CD4-positive, alpha-beta T cell treated with Interleukin-17A for 1 hour (primary cell): ENCODE results near the gene PEX3.
A peak's percentile ranks its signal among the peaks of the same experiment; 100 is the strongest.
"Not testable (repeated sequence)": the region's sequence is repeated elsewhere in the genome, so short reads cannot be mapped to it uniquely, and the experiment has no call there.

Experiments
- DNase-seq: peaks from one replicate; pipeline ENCODE4 v3.0.0-alpha.2; 2020

Gene PEX3

DNA sequence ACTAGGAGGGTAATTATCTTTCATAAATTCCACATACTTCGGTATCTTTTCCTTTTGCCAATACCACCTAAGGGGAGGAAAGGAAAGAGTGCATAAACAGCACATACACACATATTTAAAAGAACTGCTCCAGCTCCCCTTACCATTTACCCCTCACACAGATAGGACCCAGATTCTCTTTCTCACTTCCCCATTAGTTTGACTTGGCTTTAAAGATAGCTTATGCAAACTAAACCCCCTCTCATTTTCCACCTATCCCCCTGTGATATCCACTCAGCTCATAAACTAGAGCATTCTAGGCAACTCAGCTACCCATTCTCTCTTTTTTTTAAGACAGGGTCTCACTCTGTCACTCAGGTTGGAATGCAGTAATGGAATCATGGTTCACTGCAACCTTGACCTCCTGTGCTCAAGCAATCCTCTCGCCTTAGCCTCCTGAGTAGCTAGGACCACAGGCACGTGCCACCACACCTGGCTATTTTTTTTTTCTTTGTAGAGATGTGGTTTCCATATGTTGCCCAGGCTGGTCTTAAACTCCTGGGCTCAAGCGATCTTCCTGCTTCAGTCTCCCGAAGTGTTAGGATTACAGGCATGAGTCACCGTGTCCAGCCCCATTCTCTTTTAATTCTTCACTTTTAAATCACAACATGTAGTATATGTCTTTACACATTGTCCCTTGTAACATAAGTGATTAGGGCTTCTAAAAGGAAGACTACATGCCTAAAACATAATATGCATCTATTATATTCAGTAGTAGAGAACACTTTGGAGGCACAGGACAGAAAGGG is 56.9 kb downstream of the PEX3 start:
- DNase-seq: no peak

DNA sequence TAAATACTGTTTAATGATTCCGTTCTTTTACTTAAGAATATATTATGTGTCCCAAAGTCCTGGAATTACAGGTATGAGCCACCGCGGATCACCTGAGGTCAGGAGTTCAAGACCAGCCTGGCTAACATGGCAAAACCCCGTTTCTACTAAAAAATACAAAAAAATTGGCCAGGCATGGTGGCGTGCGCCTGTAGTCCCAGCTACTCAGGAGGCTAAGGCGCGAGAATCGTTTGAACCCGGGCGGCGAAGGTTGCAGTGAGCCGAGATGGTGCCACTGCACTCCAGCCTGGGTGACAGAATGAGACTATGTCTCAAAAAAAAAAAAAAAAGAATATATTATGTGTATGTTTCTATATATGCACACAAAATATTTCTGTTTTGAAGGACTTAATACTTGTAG is 59.7 kb downstream of the PEX3 start:
- not testable (repeated sequence) for DNase-seq

DNA sequence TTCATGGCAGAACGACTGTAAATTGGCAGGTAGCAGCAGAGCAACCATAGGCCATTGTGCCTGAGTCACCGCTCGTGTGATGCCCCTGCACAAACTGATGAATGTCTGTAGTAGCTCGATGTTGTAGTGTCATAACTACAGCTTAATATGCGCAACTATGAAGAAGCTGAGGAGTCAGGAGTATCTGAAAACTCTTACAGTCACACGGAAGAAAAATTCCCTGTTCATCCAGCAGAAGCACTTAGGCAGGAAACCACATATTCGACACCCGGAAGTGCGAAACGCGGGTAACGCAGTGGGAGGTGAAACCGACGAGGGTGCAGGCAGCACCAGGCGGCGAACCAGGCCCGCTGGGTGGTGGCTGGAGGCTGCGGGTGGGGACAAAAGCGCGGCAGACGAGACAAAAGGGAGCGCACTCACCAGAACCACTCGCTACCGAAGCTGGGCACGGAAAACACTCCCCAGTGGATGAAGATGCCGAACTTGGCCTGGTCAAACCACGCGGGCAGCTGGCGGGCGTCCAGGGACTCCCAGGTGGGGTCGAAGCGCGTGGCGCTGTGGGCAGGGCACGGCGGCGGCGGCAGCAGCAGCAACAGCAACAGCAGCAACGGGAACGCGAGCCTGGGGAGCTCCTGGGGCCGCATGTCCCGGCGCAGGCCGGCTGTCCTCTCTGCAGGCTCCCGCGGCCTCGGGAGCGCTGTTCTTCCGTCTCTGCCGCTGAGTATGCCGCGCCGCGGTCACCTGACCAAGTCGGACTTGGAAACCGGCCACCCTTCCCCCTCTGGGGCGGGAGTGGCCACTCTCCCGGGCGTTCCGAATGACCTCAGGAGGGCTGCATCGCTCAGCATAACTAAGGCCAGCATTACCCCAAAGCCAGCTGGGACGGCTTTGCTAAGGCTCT is 60.6 kb downstream of the PEX3 start, which contains the start of gene FUCA2:
FUCA2 (minus strand) TSS at position 730 of the 901 bp plus-strand sequence; CDS start at position 644, 86 bp downstream.
- DNase-seq: peak; percentile 76

DNA sequence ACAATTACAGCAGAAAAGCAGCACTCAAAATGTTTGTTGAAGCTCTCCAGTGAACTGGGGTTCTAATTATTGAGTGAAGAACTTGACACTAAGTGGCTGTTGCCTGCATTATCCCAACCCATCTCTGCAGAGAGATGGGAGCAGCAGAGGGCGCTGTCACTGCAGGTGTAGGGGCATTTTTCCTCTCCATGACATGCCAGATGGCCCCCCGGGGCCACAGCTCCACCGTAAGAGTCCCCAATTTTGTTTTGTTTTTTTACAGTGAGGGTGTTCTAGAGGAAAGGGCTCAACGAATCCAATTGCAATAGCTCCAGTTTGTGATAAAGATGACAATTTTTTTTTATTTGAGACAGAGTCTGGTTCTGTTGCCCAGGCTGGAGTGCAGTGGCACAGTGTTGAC is 62.8 kb downstream of the PEX3 start:
- peak; percentile 57 for DNase-seq

DNA sequence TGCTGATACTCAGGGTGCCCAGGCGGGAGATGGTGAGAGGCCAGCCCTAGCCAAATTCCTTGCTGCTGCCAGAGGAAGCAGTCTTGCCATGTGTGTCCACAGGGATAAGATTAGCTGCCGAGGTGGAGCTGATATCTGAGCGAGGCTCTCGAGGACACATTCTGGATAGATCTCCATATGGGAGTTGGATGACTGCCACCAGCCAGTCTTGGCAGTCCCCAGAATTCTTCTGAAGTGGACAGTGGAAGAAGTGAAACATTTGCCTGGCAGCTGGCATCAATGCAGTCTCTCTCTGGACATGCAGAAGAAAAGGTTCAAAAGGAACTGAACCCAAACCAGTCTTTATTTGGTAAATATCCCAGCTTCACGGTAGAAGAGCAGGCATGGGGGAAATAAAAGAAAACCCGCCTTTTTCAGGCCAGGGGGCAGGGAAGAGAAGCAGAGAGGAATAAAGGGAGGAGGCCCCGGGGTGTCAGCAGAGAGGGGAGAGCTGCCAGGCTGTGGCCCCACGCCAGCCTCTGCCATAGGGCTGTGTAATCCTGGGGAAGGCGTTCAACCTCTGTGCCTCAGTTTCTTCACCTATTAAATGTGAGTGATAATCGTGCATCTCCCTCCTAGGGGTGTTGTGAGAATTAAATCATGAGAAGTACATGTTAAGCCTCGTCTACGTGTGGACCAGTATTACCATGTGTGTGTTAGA is 64.6 kb downstream of the PEX3 start:
- no peak for DNase-seq

DNA sequence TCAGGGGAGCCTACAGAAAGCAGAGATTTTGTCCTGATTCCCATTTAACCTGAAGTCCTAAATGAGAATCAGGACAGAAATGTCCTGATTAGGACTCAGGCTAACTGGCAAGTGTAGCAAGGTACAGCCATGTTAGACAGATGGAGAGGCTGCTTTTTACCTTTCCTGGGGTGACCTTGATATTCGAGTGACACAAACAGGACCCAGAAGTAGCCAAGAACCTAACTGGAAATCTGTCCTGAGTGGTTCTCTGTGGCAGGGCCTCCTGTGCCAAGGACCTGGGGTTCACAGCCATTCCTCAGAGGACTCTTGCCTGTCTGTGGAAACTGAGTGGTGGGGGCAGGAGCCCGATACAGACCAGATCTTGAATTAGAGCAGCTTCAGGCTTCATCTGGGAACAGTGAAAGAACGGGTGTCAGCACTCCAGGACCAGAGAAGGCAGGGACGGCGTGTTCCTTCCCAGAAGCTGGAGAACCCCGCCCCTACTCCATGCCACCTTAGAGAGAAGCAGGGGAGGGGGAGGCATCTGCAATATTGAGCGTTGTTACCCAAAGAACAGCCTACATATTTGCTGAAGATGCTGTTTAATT is 65.3 kb downstream of the PEX3 start:
- DNase-seq: no peak

DNA sequence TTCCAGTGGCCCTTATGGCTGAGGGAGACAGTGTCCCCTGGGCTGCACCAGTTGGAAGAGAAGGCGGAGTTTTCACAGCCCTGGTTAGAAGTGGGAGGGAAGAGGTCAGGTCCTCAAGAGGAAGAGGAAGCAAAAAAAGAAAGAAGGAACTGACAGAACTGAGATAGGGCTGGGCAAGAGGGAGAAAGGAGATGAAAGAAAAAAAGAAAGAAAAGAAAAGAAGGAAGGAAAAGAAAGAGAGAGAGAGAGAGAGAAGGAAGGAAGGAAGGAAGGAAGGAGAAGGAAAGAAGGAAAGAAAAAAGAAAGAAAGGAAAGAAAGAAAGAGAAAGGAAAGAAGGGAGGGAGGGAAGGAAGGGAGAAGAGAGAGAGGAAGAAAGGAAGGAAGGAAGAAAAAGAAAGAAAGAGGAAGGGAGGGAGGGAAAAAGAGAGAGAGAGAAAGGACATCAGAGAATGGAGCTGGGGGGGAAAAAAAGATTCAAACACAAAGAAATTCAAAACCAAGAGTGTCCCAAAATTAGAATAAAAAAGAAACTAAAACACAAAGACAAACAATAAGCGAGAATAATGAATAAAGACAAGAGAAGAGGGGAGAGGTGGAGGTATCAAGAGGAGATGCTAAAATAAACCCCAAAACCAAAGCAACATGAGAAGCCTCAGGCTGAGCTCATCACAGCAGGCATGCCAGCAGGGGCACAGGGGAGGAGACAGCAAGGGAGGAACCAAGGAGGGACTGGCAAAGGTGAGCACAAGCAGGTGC is 66.3 kb downstream of the PEX3 start:
- DNase-seq: no peak

DNA sequence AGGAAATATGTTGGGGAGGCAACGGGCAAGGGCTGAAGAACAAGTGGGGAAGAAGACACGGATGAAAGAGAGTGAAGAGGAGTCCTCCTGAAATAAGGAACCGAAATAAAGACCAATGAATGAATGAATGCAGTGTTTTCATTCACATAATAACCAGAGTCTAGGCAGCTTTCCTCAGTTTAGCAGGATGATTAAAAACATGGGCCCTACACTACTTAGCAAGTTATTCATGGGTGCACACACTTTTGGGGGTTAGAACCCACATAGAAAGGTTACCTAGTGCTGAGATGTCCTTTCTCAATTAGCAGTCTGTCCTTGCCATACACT is 66.8 kb downstream of the PEX3 start:
- DNase-seq: no peak

DNA sequence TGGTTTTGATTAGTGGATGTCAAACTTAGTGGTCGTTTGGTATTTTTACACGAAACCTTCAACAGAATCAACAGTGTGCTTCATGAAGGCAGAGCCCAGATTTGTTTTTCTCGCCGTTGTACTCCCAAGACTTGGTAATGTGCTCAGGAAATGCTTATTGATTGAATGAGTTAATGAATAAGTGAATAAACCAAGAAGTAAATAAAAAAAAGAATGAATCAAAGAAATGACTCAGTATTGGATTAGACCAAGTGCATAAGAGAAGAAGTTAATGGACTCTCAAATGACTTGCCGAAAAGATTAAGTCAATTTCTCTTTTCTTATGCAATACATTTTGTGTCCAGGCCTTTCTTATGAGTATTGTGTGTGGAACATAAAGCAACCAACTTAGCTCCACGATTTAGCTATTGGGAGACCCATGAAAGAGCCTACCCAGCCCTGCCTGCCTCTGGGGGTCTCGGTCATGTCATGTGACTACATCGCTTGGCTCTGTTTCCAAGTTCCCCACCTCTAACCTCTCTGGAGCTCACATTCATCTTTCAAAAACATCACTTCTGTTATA is 71.5 kb downstream of the PEX3 start:
- DNase-seq: no peak

DNA sequence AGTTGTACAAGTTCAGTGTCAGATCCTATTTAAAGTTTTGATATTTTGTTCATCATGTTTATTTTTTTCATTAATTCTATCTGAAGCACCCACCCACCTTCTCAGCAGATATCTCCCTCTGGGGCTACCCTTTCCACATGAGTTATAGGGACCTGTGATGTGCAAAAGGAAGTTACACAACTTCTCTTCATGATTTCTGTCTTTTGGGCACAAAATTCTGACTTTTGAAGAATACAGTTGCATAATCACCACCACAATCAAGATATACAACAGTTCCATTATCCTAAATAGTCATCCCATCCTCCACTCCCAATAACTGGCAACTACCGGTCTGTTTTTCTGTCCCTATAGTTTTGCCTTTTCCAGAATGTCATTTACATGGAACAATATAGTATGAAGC is 74.8 kb downstream of the PEX3 start:
- no peak for DNase-seq

DNA sequence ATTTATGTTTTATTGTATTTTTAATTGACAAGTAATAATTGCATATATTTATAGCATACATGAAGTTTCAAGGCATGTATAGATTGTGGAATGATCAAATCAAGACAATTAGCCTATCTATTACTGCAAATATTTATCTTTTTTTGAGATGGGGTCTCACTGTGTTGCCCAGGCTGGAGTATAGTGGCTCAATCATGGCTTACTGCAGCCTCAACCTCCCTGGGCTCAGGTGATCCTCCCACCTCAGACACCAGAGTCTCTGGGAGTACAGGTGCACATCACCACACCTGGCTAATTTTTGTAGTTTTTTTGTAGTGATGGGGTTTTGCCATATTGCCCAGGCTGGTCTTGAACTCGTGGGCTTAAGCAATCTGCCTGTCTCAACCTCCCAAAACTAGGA is 77.1 kb downstream of the PEX3 start:
- no peak for DNase-seq

DNA sequence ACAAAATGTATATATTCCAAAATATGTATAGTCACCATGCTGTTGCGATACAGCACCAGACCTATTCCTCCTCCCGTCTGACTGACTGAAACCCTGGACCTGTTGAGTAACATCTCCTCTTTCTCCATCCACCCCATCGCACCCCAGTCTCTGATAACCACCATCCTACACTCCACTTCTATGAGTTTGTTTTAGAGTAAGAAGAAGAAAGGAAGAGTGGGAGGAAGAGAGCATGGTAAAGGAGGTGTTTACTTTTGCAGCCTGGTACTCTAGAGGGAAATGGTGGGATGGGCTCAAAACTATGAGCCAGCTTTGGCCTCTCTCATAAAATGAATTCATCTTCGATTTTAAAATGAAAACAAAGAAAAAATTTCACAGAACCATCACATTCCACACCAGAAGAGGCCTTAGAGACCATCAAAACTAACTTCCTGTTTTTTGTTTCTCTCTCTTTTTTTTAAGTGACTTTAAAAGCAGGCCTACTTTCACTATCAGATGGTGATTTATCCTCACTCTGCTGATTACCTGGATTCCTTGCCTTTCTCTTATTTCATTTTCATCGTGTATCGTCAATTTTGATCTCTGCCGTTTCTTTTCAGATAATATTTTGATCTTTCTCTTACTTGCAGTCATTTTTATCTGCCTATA is 77.7 kb downstream of the PEX3 start:
- DNase-seq: no peak

DNA sequence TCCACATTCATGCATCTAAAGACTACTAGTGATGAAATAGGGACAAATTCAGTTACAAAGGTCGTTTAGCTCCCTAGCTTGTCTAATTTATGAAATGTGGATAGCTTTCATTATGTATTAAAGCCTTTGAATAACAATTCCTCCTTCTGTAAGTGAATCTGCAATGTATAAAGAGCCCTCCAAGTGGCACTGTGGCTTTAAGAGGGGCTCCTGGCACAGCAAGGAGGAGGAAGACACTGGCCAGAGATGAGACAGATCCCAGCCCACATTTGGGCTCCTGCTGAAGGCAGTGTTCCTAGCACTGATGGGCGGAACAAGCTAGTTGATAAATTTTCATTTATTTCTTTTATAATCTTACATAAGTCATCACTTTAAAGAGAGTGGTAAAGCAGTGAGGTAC is 78.5 kb downstream of the PEX3 start:
- no peak for DNase-seq

DNA sequence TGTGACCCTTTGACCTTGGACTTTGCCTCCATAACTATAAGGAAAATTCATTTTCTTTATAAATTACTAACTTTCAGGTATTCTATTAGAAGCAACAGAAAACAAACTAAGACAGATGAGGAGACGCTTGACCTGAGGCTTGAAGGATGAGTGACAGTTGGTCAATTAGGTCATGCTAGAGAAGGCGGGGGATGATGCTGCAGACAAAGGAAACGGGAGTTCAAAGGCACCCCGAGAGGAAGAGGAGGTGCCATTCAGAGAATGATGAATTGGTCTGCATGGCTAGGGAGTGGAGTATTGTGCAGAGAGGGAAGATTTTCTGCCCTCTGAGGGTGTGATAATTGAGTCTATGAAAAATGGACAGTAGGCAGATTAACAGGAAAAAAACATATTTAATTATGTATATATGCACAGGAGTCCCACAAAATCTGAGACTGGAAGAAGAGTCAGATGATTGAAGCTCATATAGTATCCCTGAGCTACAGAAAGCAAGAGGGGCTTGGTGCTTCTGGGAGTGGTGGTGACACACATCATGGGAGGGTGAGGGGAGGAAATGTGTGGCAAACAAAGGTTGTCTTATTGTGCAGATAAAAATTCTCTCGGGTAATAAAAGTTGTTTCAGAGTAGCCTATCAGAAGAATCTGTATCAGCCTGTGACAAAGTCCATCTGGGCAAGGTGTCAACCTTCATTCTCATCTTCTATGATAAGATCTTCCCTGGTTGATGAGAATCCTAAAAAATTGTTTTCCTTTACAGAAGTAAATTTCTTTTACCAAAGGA is 81.3 kb downstream of the PEX3 start:
- DNase-seq: no peak

DNA sequence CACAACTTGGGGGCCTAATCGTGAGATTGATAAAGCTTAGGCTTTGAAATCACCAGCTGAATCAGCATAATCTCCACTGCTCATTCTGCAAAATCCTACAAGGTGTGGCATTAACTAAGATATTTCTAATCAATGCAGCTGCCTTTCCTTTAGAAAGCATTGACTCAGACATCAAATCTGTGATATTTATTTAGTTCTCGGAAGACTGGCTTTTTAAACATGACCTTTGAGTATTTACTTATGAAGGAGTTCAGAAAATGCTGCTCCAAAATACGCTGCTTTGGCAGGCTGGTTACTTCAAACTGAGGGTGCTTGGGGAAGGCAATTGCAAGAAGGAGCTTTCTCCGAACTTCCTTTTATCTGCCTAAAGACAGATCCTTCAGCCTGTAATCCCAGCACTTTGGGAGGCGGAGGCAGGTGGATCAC is 84.6 kb downstream of the PEX3 start:
- DNase-seq: no peak

DNA sequence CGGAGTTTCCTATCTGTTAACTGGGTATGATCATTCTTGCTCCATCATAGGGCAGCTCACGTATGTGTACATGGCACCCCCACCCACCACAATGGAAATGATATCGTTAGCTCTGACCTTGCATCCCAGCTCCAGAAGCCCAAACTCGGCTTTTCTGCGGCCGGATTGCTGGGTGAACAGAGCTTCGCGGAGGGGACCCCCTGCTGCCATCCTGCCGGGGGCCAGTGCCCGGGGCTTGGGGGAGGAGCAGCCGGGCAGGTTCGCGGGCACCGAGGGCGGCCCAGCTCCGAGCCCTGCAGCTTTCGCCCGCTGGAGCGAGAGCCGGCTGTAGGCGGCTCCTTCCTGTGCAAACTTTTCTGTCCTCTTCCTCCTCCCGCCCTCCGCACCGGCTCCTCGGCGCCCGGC is 85.9 kb downstream of the PEX3 start:
- peak; percentile 56 for DNase-seq

DNA sequence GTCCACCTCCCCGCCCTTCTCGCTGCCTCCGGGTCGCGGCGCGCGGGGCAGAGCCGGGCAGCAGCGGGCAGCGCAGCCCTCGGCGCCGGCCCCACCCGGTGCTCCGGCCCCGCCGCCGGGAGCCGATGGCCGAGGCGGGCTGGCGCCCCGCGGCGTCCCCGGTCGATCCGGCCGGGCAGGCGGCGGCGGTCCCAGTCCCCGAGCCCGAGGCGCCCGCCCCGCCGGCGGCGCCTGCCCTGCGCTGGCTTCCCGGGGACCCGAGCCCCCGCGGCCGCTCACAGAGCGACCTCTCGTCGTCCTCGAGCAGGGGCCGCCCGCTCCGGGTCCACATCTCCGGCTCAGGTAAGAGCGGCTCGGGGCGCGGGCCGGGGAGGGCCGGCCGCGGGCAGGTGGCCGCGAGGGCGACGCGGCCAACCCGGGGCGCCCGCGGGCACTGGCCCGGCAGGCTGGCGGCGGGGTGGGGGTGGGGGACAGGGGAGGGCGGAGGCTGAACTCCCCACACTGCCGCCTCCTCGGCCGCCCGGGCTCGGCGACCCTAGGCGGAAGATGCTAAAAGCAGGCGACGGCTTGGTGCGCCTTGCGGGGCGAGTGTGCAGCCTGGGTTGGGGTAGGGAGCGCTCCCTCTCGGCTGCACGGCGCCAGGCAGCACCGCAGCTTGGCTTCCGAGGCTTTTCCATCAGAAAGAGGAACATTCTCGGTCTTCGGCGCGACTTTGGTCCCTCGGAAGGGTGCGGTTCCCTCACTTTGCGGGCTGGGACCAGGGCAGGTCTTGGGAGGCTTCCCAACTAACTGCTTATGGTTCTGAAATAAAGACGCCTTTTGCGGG is 86.5 kb downstream of the PEX3 start:
- DNase-seq: peak; percentile 67

DNA sequence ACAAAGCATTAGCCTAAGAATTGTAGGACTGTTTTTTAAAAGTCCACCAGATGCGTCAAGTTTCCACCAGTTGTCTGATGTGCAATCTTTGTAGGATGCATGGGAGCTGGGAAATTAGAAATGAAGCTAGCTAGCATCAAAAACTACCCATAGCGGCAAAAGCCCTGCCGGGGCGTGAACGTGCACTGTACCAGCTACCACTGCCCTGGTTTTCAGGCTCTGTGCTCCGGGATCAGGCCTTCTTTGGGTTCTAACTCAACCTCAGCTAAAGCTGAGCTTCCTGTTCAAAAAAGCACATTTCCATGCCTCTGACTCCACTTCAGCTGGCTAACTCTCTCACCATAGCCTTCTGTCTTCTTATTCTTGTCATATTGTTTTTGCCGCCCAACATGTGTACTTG is 87.8 kb downstream of the PEX3 start:
- DNase-seq: no peak

DNA sequence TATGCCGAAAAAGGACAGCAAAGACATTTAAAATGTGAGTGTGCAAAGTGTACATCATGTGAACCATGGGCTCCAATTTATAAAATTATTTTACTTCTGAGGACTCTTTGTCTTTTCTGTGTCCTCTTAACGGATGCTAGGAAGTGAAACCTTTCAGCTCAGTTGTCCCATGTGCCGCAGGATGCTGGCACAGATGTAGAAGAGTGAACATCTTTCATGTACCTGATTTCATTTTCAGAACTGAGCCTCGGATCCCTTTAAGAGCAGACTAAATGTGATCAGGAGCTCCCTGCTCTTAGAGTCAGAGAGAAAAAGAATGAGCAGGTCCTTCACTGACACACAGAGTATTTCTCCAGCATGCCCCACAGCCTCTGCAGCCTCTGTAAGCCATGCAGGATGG is 88.5 kb downstream of the PEX3 start:
- DNase-seq: peak; percentile 42

DNA sequence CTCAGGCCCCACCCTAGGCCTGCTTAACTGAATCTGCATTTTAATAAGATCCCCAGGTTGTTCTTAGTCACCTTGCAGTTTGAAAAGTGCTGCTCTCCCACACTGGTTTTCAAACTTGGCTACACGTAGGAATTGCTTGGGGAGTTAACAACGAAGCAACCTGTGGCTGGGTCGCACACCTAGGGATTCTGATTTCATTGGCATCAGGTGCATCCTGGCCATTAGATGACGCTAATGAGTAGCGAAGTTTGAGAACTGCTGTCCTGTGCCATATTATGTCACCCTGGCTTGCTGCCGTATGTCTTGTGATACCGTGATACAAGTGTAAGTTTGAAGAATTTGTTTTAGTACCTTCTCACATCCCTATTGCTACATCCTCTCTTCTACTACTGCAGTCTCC is 89.1 kb downstream of the PEX3 start:
- DNase-seq: peak; percentile 60
